Stimulated activated CD8-positive, alpha-beta memory T cell treated with anti-CD3 and anti-CD28 coated beads, Interleukin-7, amount 100 ng/mL, for 1 hour (primary cell): Measurements from ENCODE around the gene TNNI2.

Experiments
- DNase-seq, 2 donors: peaks; one replicate each; pipeline ENCODE4 v3.0.0-alpha.2; 2020; ENCODE audit warnings: low read depth in 2 of 2

TNNI2 gene

DNA sequence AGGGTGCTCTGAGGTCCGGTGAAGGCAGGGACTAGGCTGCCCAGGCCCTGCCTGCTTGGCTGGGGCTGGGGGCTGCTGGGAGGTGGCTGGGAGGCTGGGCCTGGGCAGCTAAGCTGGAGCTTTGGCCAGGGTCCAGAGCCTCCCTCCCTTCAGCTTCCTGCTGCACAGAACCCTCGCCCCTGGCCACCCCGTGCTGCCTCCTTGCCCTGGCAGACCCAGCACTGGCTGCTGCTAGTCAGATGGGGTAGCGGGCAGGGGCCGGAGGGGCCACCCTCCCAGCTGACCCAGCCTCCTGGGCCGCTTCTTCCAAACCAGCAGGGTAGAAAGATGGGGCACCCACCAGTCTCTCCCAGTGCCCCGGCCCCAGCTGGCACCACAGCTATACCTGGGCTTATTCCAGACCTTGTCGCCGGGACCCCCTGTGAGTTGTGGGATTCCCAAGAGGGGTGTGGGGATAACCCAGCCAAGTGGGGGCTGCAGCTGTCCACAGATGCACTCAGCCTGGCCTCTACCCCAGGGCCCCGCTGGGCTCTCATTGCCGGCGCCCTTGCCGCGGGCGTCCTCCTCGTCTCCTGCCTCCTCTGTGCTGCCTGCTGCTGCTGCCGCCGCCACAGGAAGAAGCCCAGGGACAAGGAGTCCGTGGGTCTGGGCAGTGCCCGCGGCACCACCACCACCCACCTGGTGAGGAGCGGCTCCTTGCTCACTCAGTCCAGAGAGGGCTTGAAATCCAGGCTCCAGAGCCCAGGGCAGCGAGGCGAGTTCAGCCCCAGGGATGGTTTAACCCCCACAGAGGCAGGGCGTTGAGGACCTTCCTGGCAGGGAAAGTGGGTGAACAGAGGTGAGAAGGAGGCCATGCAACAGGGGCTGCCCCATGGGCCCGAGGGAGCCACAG, 3.8 kb upstream of the TNNI2 start, which contains the start of gene SYT8:
Gene SYT8, plus strand, starts transcription at position 212 of the 892 bp plus-strand sequence. Its CDS starts 116 bp downstream, at position 328.
- no peak for DNase-seq

DNA sequence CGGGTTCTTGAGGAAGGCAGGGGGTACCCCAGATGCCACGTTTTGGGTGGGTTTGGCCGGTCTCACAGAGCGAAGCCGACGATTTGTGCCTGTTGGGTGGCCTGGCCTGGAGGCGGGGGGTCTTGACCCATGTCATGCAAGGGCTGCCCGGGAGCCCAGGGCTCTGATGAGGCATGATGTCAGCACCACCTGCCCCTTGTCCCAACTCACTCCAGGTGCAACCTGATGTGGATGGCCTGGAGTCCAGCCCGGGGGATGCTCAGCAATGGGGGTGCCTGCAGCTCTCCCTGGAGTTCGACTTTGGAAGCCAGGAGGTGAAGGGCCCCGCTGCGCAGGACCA, 3.1 kb upstream of the TNNI2 start:
- DNase-seq = no peak

DNA sequence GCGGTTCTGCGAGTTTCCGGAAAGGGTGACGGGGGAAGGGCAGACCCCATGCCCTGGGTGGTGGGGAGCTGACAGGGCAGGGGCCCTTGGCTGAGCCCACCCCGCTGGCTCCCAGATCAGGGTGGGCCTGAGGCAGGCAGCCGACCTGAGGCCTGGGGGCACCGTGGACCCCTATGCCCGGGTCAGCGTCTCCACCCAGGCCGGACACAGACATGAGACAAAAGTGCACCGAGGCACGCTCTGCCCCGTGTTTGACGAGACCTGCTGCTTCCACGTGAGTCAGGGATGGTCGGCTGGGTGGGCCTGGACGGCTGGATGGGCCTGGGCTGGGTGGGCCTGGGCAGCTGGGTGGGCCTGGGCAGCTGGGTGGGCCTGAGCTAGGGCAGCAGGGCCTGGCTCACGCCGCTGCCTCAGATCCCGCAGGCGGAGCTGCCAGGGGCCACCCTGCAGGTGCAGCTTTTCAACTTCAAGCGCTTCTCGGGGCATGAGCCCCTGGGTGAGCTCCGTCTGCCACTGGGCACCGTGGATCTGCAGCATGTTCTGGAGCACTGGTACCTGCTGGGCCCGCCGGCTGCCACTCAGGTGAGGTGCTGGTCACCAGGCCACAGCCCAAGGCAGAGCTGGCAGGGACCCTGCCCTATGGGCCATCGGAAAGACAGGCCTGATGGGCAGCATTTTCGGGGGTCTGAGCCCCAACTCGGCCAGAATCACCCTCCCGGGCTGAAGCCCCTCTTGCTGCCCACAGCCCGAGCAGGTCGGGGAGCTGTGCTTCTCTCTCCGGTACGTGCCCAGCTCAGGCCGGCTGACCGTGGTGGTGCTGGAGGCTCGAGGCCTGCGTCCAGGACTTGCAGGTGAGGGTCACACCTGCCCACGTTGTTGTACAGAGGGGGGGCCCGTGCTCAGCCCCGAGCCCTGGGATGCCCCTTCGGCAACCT, 2.5 kb upstream of the TNNI2 start:
- no peak for DNase-seq

DNA sequence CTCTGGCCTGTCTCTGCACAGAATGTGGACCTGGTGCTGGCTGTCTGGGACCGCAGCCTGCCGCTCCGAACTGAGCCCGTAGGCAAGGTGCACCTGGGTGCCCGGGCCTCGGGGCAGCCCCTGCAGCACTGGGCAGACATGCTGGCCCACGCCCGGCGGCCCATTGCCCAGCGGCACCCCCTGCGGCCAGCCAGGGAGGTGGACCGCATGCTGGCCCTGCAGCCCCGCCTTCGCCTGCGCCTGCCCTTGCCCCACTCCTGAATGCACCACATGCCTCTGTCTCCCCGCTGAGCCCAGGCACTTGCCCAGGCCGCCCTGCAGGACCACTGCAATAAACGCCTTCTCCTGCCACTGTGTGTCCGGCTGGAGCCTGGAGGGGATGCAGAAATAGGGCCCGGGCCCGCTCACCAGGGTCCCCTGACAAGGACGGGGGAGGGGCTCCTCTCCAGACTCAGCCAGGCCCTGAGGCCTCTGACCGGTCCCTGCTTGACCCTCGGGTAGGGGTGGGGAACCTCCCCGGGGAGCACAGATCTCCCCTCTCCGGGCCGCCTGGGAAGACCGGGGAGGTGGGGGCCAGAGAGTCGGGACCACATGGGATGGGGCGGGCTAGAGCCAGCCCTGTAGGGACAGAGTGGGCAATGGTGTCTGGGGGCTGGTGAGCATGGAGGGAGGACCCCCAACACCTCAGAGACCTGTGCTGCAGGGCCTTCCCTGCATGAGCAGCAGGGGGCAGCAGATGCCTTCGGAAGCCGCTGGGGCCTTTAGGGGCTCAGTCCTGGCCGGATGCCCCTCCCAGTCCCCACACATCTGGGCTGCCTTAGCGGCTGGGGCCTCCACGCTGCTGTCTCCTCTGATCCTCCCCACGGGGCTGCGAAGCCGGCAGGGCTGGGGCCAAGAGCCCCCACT, 1.4 kb upstream of the TNNI2 start:
- DNase-seq = peak; percentile 69 to 73

DNA sequence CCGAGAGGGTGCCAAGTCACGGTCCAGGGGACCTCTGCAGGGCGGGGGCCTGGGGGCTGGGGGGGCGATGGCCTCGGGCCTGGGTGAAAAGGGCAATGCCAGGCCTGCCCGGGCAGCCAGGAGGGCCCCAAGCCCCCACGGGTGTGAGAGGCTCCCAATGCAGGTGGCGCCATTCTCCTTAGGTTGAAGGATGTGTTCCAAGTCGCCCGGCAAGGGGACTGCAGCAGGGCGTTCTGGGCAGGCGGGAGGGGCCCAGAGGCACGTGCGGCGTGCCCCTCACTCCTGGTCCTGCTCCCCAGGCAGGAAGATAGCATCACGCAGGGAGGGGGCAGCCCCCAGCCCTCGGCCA, 730 bp upstream of the TNNI2 start:
- DNase-seq = no peak

DNA sequence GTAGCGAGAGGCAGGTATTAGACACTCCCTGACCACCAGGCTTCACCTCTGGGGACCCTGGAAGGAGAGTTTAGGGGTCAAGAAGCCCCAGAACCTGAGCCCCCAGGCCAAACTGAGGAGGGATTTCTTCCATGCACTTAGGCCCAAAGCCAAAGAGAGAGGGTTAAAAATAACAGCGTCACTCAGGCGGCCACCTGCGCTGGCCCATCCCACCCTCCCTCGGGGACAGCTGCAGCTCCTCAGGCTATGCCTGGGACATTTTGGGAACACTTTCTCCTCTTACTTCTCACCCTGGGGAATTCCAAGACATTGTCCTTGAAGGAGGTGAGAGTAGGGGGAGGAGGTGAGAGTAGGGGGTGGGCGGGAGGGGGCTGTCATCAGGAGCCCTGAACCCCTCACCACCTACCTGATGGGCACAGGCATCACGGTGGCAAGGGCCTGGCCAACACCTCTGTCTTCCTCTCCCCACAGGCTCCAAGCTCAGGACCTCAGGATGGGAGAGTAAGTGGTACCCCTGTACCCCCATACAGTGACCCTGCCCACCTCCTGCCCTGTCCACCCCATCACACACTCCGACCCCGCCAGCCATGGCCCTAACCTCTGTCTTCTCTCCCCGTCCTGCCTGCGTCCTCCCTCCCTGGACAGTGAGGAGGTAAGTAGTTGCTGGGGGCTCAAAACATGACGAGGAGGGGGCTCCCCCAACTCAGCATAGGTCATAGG, 583 bp downstream of the TNNI2 start:
- DNase-seq = no peak

DNA sequence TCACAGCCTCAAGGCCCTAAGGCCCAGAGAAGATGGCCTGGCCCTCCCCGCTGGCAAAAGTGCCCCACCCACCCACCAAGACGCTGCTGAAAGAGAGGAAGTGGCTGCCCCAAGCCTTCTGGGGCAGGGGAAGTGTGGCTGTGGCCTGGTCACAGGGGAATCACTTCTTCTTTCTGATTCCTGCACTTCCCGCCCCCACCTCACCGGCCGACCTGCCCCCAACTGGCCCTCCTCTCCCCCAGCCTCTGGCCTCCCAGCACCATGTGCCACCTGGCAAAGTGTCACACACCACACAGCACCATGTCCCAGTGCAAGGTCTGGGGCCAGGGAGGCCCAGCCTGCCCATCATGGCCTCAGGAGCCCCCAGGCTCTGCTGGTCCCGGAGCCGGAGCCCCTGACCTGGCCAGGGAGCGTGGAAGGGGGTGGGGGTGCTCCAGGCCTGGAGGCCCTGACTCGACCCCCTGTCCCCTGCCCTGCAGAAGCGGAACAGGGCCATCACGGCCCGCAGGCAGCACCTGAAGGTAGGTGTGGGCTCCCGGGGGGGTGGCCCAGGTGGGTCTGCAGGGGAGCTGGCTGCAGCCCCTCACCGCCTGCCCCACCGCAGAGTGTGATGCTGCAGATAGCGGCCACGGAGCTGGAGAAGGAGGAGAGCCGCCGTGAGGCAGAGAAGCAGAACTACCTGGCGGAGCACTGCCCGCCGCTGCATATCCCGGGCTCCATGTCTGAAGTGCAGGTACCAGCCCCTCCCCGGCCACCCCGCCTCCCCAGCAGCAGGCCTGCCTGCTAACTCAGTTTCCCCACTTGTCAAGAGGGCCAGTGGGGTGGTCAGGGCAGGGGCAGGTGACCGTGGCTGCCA, 1.4 kb downstream of the TNNI2 start:
- DNase-seq = no peak

DNA sequence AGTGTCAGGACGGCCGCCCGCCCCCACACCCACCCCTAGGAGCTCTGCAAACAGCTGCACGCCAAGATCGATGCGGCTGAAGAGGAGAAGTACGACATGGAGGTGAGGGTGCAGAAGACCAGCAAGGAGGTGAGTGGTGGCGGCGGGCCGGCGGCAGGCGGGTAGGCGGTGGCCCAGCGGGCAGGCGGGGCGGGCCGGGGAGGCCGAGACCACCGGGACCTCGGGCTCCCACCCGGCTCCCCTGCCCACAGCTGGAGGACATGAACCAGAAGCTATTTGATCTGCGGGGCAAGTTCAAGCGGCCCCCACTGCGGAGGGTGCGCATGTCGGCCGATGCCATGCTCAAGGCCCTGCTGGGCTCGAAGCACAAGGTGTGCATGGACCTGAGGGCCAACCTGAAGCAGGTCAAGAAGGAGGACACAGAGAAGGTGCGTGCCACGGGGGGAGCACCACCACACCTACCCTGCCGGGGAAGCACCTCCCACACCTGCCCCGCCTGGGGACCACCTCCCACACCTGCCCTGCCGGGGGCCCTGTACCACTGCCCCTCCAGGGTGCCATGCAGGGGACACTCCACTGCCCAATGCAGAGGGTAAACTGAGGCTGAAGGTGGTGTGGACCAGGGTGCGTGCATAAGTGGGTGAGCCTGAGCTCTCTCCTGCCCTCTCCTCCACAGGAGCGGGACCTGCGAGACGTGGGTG, 2.1 kb downstream of the TNNI2 start:
- no peak for DNase-seq

DNA sequence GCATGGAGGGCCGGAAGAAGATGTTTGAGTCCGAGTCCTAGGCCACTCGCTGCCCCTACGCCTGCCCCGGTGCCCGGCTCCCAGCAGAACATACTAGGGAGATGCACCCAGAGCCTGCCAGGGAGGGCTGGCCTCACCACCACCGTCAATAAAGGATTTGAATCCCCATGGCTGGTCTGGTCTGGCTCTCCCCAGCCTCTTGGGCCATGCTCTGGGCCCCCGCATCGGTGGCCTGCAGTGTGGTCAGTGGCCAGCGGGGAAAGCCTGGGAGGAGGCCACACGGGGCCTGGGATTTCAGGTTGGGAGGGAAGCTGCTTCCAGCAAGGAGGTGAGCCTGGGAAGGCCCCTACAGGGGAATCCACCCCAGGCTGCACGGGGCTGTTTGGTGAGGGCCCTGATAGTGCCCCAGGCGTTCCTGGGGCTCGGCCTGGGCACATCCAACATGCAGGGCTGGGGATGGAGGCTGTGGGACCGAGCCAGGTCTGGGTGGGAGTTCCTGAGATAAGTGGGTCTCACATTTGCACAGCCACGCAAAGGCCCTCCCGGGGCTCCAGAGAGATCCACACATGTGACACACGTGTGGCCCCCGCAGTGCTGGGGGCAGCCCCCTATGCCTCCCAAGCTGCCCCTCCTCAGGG, 2.8 kb downstream of the TNNI2 start:
- DNase-seq = no peak

DNA sequence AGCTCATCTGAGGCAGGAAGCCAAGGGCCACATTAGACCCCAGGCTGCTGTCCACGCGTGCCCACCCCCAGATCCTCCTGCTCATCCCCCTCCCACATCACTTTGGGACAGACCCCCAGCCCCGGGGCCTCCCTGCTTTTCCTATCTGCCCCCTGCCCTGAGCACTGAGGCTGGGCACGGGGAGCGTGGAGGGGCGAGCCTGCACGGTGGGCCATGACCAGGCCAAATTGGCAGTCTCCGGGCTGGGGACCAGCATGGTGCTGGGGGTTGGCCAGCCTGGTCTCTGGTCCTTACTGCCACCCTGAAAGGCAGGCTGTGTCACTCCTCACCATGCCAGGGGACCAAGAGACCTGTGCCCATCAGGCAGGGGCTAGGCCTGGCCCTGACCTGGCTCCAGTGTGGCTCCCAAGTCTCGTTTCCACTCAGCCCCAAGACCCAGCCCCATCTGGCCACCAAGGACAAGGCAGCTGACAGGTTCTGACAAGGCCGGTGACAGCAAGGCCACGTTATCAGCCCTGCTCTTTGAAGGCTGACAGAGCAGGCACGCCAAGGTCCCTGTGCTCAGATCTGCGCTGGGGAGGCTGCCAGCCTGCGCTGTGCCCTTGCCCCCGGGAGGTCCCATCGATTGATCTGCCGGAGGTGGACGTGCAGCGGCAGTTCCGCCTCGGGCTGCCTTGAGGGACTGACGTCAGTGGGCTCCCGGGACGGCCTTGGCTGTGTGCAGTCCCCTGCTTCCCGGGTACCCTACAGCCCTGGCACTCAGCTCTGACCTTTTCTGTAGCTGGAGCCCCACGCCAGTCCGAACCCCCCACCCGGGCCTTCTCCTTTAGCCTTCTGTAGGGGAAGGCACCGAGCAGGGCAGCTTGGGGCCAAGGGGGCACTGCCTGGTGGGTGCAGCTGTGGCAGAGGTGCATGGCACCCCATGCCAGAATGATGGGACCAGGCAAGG, 3.6 kb downstream of the TNNI2 start:
- no peak for DNase-seq

DNA sequence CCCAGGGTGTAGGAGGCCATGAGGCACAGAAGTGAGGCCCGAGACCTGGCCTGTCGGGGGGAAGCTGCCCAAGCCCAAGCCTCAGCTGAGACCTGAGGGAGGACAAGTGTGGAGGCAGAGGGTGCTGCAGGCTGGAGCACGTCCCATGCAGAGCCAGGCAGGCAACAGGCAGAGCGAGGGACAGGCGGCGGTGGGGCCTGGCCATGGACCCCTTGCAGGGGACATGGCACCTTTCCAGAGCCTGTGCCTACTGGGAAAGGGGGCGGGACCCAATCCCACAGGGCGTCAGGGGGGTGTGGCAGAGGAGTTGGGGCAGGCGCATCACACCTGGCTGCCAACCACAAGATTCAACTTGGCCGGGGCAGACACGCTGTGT, 4.3 kb downstream of the TNNI2 start:
- DNase-seq = no peak

DNA sequence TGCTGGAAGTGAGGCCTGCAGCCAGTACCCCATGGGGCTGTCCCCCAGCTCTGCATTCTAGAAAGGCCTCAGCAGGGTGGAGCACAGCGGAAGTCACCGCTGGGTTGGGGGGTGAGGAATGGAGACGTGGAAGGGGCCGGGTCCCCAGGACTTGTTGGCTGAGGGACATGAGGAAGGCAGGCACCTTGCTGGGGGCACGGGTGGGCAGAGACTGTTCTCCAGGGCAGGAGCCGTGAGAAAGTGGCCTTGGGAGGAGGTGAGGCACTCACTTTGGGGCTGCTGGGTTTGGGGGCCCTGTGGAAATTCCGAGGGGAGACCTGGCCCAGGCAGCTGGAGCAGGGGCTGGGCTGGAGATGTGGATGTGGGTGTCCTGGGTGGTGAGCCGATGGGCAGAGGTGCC, 5.0 kb downstream of the TNNI2 start:
- no peak for DNase-seq

DNA sequence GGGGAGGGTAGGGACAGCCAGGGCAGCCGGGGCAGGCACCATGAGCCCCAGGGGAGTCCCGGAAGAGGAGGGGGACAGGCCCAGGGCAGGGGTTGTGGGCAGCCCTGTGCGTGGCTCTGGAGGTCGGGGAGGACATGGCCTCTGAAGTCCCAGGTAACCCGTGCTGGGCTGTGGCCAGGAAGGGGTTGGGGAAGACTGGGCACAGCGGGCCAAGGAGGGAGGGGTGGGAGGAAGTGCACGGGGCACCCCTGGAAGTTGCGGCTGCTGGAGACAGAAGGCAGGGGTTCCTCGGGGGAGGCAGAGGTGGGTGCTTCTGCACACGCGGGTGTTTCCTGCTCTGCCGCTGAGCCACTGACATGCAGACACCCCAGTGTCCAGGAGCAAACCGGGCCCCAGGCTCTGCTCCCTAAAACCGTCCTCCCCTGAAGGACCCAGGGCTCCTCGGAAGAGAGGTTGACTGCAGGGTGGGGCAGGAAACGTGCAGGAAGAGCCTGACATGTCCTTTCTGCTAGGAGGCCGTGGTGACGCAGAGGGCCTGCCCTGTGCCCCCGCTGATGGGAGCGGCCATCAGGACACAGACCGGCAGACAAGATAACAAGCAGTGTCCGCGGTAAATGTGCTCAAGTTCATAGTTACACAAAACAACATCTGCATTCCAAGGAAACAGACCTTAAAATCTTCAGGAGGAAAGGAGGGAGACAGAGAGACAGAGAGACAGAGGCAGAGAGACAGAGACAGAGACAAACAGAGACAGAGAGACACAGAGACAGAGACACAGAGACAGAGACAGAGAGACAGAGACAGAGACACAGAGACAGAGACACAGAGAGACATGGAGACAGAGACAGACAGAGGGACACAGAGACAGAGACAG, 5.7 kb downstream of the TNNI2 start:
- DNase-seq = no peak

DNA sequence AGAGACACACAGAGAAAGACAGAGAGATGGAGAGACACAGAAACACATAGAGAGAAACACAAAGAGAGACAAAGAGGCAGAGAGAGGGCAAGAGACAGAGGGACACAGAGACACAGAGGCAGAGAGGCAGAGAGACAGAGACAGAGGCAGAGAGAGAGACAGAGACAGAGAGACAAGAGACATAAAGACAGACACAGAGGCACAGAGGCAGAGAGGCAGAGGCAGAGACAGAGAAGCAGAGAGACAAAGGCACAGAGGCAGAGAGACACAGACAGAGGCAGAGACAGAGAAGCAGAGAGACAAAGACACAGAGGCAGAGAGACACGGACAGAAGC, 6.3 kb downstream of the TNNI2 start:
- DNase-seq = no peak

DNA sequence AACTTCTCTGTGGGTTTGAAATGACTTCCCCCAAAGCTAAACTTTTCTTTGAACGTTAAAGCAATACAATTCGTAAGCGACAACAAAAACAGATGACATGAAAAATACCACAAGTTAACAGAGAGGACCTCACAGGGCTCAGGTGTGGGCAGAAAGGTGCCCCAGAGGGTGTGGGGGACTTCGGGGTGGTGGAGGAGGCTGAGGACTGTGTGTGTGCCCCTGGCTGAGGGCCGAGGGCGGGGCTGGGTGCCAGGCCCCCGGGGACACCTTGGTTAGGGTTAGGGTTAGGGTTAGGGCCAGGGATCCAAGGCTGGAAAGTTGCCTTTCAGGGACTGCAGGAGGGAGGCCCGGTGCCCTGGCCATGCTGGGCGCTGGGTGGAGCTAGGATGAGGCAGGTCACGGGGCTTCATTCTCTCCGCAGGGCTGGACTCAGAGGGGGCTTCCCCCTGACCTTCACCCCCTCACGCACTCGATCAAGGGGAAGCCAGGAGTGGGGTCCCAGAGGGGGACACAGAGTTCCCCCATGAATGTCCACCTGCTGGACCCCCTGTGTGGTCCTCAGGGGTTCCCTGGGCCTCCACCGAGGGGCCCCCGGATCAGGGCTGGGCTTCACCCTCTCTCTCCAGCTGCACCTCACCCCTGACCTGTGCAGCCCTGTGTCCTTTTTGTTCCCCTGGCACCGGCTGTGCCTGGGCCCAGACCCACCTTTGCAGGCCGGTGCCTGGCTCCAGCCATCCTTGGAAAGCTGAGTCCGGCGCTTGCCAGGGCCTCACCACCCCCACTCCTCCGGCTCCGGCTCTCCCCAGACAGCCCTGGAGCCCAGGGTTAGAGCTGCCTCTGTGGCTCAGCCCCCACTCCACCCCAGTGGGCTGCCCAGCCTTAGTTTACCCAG, 7.0 kb downstream of the TNNI2 start:
- no peak for DNase-seq

DNA sequence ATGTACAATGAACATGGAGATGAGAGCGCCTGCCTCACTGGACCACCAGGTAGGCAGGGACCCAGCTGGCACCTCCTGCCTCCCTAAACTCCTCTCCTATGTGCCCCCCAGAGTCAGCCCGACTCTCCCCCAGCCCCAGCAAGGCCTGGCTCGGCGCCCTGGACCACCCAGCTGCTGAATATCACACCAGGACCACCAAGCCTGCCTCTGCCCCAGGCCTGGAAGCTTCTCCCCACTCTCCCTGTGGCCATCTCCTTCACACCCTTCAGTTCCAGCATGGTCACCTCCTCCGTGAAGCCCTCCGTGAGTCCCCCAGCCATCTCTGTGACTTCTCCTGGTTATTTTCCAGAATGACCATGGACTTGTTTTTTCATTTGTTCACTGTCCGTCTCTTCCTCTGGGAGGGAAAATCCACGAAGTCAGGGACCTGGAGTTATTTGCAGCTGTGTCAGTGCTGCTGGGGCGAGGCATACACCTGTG, 7.7 kb downstream of the TNNI2 start:
- DNase-seq = no peak
